ENCODE data around the gene ADGRL3. TPM values are rescaled to one million over a fixed set of nuclear protein-coding genes. Genes with fewer than 3 reads are reported as not detected.
"Not testable (repeated sequence)": the region's sequence is repeated elsewhere in the genome, so short reads cannot be mapped to it uniquely, and the experiment has no call there.

The ADGRL3 gene
- total and polyA plus RNA-seq, 7 donors, result 0.06 to 2.8 (median 0.42) TPM

- Histone ChIP-seq H3K27ac (no peak overlapping the region), H3K9me3 (no peaks in the 10 kb centered on the region), H3K27me3 (ENCODE audit: insufficient read depth in 3 of 3, low read length in 2 of 3) (no peaks in the 10 kb centered on the region), H3K4me1 (no peaks in the 10 kb centered on the region), H3K36me3 (ENCODE audit: insufficient read depth in 1 of 2, low read depth in 1 of 2) (no peaks in the 10 kb centered on the region), H3K4me3 (no peak overlapping the region)
- TF ChIP-seq CTCF (IDR thresholded peaks at IDR 0.05), result no peak
- no peak for DNase-seq
- intact Hi-C loops (cut with DNase I), result no loop called here
- no peak for ATAC-seq
- WGBS, 3 donors, result 85 to 96% (median 92%) methylated on average over 2 of the region's 2 CpGs
Observed at GRCh38 chr4:61760820-61761219, 560.7 kb downstream of the ADGRL3 start.

GRCh38 chr4:61762722-61763627 lies 562.8 kb downstream of the ADGRL3 start:
- H3K4me1 ChIP-seq, result no peaks in the 10 kb centered on the region
- H3K27me3 ChIP-seq (ENCODE audit: insufficient read depth in 3 of 3, low read length in 2 of 3), result no peaks in the 10 kb centered on the region
- no peak for TF ChIP-seq CTCF (IDR thresholded peaks at IDR 0.05)
- intact Hi-C loops (cut with DNase I), result no loop called here
- H3K4me3 ChIP-seq, result no peak overlapping the region
- DNase-seq, result no peak
- no peak overlapping the region for H3K27ac ChIP-seq
- H3K9me3 ChIP-seq, result no peaks in the 10 kb centered on the region
- ATAC-seq, result no peak
- 92 to 96% (median 93%) methylated on average over 5 of the region's 5 CpGs for WGBS, 3 donors
- H3K36me3 ChIP-seq (ENCODE audit: insufficient read depth in 1 of 2, low read depth in 1 of 2), result no peaks in the 10 kb centered on the region

- Histone ChIP-seq H3K4me1 (no peaks in the 10 kb centered on the region), H3K36me3 (ENCODE audit: insufficient read depth in 1 of 2, low read depth in 1 of 2) (no peaks in the 10 kb centered on the region), H3K27ac (no peak overlapping the region), H3K27me3 (ENCODE audit: insufficient read depth in 3 of 3, low read length in 2 of 3) (no peaks in the 10 kb centered on the region), H3K9me3 (no peaks in the 10 kb centered on the region), H3K4me3 (no peak overlapping the region)
- DNase-seq, result no peak
- TF ChIP-seq CTCF (IDR thresholded peaks at IDR 0.05), result no peak
- no peak for ATAC-seq
- intact Hi-C loops (cut with DNase I), result no loop called here
Observed at GRCh38 chr4:61763682-61764081, 563.6 kb downstream of the ADGRL3 start.

GRCh38 chr4:61764090-61764489 lies 564.0 kb downstream of the ADGRL3 start:
- H3K4me1 ChIP-seq; H3K27me3 ChIP-seq (ENCODE audit: insufficient read depth in 3 of 3, low read length in 2 of 3); intact Hi-C loops (cut with DNase I); H3K4me3 ChIP-seq; H3K27ac ChIP-seq; H3K36me3 ChIP-seq (ENCODE audit: insufficient read depth in 1 of 2, low read depth in 1 of 2); H3K9me3 ChIP-seq; ATAC-seq; DNase-seq: not testable (repeated sequence)
- 82 to 91% (median 89%) methylated on average over 7 to 9 of the region's 9 CpGs for WGBS, 3 donors

DNA sequence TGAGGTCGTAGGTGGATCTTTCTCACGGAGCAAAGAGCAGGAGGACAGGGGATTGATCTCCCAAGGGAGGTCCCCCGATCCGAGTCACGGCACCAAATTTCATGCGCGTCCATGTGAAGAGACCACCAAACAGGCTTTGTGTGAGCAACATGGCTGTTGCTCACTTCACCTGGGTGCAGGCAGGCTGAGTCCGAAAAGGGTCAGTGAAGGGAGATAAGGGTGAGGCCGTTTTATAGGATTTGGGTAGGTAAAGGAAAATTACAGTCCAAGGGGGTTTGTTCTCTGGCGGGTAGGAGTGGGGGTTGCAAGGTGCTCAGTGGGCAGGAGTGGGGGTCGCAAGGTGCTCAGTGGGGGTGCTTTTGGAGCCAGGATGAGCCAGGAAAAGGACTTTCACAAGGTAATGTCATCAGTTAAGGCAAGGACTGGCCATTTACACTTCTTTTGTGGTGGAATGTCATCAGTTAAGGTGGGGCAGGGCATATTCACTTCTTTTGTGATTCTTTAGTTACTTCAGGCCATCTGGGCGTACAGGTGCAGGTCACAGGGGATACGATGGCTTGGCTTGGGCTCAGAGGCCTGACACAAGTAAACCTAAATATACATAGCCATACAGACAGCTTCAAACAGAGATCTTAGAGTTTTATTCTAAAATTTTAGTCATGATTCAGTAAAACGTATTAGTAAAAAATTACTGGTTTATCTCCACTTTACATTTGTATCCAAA lies 569.5 kb downstream of the ADGRL3 start:
- H3K36me3 ChIP-seq (ENCODE audit: insufficient read depth in 1 of 2, low read depth in 1 of 2); H3K27ac ChIP-seq; H3K27me3 ChIP-seq (ENCODE audit: insufficient read depth in 3 of 3, low read length in 2 of 3); ATAC-seq; H3K9me3 ChIP-seq; DNase-seq; H3K4me1 ChIP-seq; H3K4me3 ChIP-seq; intact Hi-C loops (cut with DNase I): not testable (repeated sequence)
- 86 to 89% (median 86%) methylated on average over 9 to 13 of the region's 14 CpGs for WGBS, 3 donors

All from psoas muscle (tissue), 8 donors.